Erythroblast (primary cell): ENCODE results near the gene SLC15A5.

ENCODE experiments used
- GATA1 ChIP-seq: IDR thresholded peaks from 2 replicates; pipeline ENCODE4 v1.6.1; 2011; ENCODE audit warnings: low read depth, mild to moderate bottlenecking, control low read depth, low read length, moderate library complexity
- POLR2A ChIP-seq: IDR thresholded peaks from 2 replicates; pipeline ENCODE4 v1.6.1; 2011; ENCODE audit warnings: mild to moderate bottlenecking, low read length

DNA sequence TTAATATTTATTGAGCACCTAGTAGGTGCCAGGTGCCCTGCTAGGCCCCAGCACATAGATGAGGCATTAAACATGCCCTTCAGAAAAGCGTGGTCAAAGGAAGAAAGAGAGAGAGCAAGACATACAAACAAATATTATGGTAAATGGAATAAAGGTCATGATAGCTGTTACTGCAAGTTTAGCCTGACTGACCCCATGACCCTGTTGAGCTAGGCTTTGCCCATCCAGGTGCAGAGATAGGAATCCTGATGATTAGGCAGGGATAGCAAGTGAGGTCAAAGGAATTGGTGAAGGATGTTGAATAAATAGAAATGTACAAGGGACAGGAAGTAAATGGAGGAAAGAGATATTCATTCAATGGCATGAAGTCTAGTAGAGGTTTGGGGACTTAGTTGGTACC, 33.4 kb upstream of the SLC15A5 start:
- TF ChIP-seq POLR2A (no peak), GATA1 (no peak)
